Ishikawa (cell line): ENCODE results near the gene FADS3.

ENCODE experiments used
- CEBPB ChIP-seq: IDR thresholded peaks from 2 replicates; pipeline ENCODE4 v1.6.1; 2012
- CREB1 ChIP-seq: IDR thresholded peaks from 2 replicates; pipeline ENCODE4 v1.6.1; 2012; ENCODE audit warnings: low read depth
- EGR1 ChIP-seq: IDR thresholded peaks from 2 replicates; pipeline ENCODE4 v1.6.1; 2012
- EP300 ChIP-seq: IDR thresholded peaks from 2 replicates; pipeline ENCODE4 v1.6.1; 2012; ENCODE audit warnings: borderline replicate concordance
- FOXM1 ChIP-seq: IDR thresholded peaks from 2 replicates; pipeline ENCODE4 v1.6.1; 2012; ENCODE audit warnings: low read depth, borderline replicate concordance
- MAX ChIP-seq: IDR thresholded peaks from 2 replicates; pipeline ENCODE4 v1.6.1; 2012
- NFIC ChIP-seq: IDR thresholded peaks from 2 replicates; pipeline ENCODE4 v1.6.1; 2012
- RAD21 ChIP-seq: IDR thresholded peaks from 2 replicates; pipeline ENCODE4 v1.6.1; 2012; ENCODE audit warnings: low read depth
- REST ChIP-seq: IDR thresholded peaks from 2 replicates; pipeline ENCODE4 v1.6.1; 2012; ENCODE audit warnings: low read depth, mild to moderate bottlenecking
- TAF1 ChIP-seq: IDR thresholded peaks from 2 replicates; pipeline ENCODE4 v1.6.1; 2012; ENCODE audit warnings: low read depth, mild to moderate bottlenecking
- TCF12 ChIP-seq: IDR thresholded peaks from 2 replicates; pipeline ENCODE4 v1.6.1; 2012; ENCODE audit warnings: low read depth
- TEAD4 ChIP-seq: IDR thresholded peaks from 2 replicates; pipeline ENCODE4 v1.6.1; 2012
- USF1 ChIP-seq: IDR thresholded peaks from 2 replicates; pipeline ENCODE4 v1.6.1; 2012
- YY1 ChIP-seq: IDR thresholded peaks from 2 replicates; pipeline ENCODE4 v1.6.1; 2012; ENCODE audit warnings: low read depth
- ZBTB7A ChIP-seq: IDR thresholded peaks from 2 replicates; pipeline ENCODE4 v1.6.1; 2012; ENCODE audit warnings: low read depth

FADS3 gene

GRCh38 chr11:61927501-61927900 lies 36.2 kb upstream of the FADS3 start:
- TF ChIP-seq ZBTB7A = no peak
- no peak for TF ChIP-seq USF1
- no peak for TF ChIP-seq CEBPB
- TF ChIP-seq EGR1 = no peak
- no peak for TF ChIP-seq EP300
- no peak for TF ChIP-seq YY1
- TF ChIP-seq MAX = no peak
- TF ChIP-seq REST = no peak
- TF ChIP-seq TCF12 = no peak
- TF ChIP-seq CREB1 = no peak
- TF ChIP-seq TAF1 = no peak
- no peak for TF ChIP-seq RAD21
- TF ChIP-seq NFIC = no peak
- no peak for TF ChIP-seq TEAD4

GRCh38 chr11:61926235-61926634 lies 34.9 kb upstream of the FADS3 start:
- TF ChIP-seq ZBTB7A = no peak
- TF ChIP-seq CEBPB = no peak
- no peak for TF ChIP-seq EGR1
- TF ChIP-seq TCF12 = no peak
- no peak for TF ChIP-seq NFIC
- no peak for TF ChIP-seq USF1
- no peak for TF ChIP-seq FOXM1
- TF ChIP-seq TAF1 = no peak
- TF ChIP-seq MAX = no peak
- TF ChIP-seq YY1 = no peak
- no peak for TF ChIP-seq REST
- no peak for TF ChIP-seq TEAD4
- TF ChIP-seq EP300 = no peak

DNA sequence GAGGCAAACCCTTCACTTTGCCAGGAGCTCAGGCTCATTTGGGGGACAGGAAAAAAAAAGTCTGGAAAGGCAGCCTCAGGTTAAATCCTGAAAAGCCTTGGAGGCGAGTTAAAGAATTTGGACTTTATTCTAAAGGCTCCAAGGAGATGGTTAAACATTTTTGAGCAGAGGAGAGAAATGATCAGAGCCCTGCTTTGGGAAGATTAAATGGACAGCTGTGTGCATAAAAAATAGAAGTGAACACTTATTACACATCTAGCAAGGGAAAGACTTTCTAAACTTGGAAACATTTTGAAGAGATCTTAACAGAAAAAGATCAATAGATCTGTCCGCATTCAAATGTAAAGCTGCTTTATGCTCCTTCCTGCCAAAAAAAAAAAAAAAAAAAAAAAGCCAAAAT lies 34.4 kb upstream of the FADS3 start:
- TF ChIP-seq USF1 = no peak
- TF ChIP-seq EP300 = no peak
- no peak for TF ChIP-seq TEAD4
- no peak for TF ChIP-seq YY1
- no peak for TF ChIP-seq NFIC
- no peak for TF ChIP-seq RAD21
- no peak for TF ChIP-seq EGR1
- no peak for TF ChIP-seq CREB1
- no peak for TF ChIP-seq REST

DNA sequence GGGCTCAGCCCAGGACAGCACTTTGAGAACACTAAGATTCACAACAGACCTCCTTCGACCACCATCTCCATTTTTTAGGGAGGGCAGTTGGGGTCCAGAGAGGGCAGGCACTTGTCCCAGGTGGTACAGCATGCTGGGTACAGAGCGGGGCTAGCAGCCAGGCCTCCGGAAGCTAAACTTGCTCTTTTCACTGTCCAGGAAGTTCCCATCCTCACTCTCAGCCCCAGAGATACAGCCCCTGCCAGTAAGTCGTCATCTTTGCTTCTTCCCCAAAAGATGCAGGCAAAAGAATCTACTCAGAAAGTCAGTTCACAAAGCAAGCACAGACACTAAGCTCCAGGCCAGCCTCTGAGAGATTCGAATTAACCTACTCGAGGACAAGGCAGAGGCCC lies 32.7 kb upstream of the FADS3 start:
- TF ChIP-seq RAD21 (no peak), TEAD4 (no peak), EP300 (no peak), ZBTB7A (no peak), FOXM1 (no peak), TCF12 (no peak), EGR1 (no peak), TAF1 (no peak), NFIC (no peak), CEBPB (no peak), CREB1 (no peak), MAX (no peak), YY1 (no peak), USF1 (no peak), REST (no peak)
